AG09309 (cell line): ENCODE data around the gene GJC2.

Source experiments
- DNase-seq: peaks from one replicate; pipeline ENCODE4 v3.0.0-alpha.2; 2010; ENCODE audit warnings: low read depth
- H3K4me3 ChIP-seq: 2 replicates; pipeline ENCODE4 v1.5.1; 2011; ENCODE audit warnings: mild to moderate bottlenecking, low read depth, low read length, moderate library complexity; ENCODE audit not compliant: control insufficient read depth
- TF ChIP-seq, protein P1 (sequence below): IDR thresholded peaks from 2 replicates; pipeline ENCODE4 v1.5.1; 2011; ENCODE audit warnings: mild to moderate bottlenecking, low read depth, low read length, inconsistent platforms; ENCODE audit not compliant: insufficient read depth, control insufficient read depth; ENCODE audit errors: missing control alignments

Gene GJC2

DNA sequence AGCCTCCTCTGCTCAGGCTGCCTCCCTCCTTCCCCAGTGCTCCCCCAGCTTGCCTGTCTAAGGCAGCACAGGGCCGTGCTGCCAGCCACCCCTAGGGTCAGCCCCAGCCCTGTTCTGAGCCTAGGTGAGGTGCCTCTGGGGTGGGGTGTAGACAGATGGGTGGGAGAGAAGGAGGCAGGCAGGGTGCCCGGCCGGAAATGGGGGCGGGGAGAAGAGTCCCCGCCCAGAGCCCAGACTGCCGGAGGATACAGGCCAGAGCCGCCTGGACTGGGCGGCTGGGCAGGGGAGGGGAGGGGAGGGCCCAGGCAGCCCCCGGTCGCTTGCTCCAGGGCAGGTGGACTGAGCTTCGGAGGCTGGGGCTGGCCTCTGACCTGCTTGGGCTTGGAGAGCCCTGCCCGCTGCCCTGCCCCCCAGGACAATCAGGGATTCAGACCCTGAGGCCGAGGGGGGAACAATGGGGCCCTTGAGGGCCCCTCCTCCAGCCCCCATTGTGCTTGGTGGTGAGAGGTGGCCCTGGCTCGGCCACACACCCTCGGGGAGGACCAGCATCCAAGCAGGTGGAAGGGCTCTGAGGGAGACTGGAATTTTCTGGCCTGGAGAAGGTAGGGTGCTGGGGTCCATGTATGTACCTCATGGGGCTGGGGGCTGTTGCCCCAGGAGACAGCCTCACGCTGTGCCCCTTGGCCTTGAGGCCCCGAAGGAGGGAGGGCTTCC, at the start of gene GJC2:
Gene GJC2 (plus strand): TSS at position 525 of the 714 bp plus-strand sequence. CDS start 7,829 bp downstream, outside the sequence.
- TF ChIP-seq, protein P1, sequence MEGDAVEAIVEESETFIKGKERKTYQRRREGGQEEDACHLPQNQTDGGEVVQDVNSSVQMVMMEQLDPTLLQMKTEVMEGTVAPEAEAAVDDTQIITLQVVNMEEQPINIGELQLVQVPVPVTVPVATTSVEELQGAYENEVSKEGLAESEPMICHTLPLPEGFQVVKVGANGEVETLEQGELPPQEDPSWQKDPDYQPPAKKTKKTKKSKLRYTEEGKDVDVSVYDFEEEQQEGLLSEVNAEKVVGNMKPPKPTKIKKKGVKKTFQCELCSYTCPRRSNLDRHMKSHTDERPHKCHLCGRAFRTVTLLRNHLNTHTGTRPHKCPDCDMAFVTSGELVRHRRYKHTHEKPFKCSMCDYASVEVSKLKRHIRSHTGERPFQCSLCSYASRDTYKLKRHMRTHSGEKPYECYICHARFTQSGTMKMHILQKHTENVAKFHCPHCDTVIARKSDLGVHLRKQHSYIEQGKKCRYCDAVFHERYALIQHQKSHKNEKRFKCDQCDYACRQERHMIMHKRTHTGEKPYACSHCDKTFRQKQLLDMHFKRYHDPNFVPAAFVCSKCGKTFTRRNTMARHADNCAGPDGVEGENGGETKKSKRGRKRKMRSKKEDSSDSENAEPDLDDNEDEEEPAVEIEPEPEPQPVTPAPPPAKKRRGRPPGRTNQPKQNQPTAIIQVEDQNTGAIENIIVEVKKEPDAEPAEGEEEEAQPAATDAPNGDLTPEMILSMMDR = no peak
- H3K4me3 ChIP-seq = no peak within 1 kb of the TSS
- no peak for DNase-seq

DNA sequence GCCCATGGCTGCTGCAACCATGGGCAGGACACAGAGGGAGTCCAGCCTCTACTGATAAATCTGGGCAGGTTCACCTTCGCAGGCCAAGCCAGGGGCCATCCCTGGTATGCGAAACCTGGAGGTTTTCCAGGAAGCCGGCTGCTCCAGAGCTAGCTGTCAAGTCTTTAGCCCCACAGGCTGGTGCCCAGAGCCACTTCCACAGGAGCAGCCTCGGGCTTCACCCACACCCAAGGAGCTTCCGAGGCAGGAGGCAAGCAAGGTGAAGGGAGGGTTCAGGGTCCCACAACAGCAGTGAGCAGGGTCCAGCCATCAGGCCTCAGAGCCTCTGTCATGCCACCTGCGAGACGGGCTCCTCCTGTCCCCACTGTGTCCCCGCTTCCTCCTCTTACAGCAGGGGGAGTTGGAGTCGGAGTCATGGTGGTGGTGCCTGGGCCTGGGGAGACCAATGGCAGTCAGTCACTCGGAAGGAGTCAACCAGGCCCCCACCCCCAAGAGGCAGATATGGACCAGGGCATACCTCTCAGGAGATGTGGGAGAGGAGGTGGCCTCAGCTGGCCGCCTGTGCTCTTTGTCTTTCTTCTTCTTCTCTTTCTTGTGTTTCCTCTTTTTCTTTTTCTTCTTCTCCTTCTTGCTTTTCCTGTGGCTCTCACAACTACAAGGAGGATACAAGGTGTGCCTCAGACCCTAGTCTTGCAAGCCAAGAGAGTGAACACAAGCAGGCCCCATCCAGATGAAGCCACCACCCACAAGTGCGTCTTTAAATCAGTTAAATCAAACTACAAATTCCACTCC, 48.7 kb upstream of the GJC2 start:
- H3K4me3 ChIP-seq = no peak overlapping the region; the same call in 1 of the 2 replicates
- TF ChIP-seq, protein P1 = no peak
- DNase-seq = no peak

DNA sequence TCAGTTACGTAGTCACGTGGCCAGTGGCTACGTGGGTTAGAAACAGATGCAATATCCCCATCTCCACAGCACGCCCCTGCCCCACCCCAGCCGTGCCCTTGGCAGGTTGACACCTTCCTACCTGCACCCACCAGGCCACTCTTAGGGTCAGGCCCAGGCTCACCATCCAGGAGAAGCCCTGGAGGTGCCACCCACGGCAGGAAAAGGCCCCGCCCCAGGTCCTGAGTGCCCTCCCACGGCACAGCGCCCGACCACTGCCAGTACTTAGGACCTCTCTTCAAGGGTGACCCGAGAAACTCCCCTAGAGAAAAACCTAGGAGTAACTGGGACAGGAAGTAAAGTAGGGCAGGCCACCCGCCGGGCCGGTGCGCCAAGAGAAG, 48.1 kb upstream of the GJC2 start:
- DNase-seq = no peak
- TF ChIP-seq, protein P1 = no peak
- H3K4me3 ChIP-seq = peak overlapping the region; percentile 91

DNA sequence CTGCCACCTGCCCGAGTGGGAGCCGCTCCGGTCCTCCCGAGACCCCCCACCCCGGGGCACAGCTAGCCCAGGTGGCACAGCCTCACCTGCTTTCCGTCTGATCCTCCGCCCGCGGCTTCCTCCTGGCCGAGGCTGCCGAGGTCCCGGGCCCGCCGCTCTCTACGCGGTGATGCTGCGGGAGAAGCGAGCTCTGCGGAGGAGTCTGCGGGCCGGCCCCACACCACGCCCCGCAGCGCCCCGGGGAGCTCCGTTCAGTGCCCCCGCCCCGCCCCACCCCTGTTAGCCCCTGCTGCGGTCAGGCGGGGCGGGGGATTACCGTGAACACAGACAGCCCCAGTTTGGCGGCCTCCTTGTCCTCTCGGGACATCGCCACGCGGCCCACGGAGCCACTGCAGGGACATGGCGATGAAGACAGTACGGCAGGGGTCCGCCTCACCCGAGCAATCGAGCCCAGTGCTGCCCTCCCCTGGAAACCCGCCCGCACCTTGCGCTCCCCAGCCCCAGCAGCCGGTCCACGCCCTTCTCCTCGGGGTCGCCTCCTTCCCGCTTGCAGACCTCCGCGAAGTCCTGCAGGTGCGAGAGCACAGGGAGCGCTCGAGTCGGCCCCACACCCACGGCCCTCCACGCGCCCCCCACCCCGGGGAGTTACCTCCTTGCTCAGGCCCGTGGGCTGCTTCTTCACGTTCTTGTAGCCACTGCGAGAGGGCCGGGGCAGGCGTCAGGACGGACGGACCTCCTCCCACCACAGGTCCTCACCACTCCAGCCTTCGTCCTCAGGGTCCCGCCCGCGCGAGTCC, 47.5 kb upstream of the GJC2 start:
- DNase-seq = no peak
- TF ChIP-seq, protein P1 = peak; percentile 36
- H3K4me3 ChIP-seq = peak overlapping the region; percentile 91

DNA sequence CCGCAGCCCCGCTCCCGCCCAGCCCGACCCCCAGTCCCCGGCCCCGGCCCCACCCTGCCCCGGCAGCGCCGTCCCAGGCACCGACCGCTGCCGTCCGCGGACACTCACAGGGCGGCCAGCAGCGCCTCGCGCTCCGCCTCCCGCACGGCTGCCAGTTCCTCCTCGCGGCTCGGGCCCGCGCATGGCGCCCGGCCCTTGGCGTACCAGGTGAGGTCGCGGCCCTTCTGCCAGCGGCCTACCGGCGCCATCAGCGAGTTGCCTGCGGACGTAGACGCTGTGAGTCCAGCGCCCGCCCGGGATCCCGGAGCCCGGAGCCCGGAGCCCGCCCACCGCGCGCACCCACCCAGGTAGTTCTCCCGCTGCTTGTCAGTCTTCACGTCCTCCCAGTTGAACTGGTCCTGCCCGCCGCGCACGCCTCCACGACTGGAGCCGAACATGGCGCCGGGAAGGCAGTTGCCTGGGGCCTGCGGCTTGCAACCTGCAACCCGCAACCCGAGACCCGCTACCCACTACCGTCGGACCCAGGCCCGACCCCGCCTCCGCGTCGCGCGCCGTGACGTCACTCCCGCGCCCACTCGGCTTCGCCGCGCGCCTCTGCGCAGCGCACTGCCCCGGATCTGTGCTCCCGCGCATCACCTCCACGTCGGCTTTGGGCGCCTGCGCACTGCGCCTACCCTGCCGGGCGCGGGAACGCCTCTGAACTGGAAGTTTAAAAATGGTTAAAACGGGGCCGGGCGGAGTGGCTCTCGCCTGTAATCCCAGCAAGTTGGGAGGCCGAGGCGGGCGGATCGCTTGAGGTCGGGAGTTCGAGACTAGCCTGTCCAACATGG, 46.7 kb upstream of the GJC2 start, which contains the start of gene C1orf35:
Gene C1orf35 (minus strand): TSS at position 535 of the 830 bp plus-strand sequence. CDS start 98 bp downstream, at position 437.
- TF ChIP-seq, protein P1 = no peak
- peak; percentile 32 for DNase-seq
- peak within 1 kb of the TSS; percentile 91 for H3K4me3 ChIP-seq
